ENCODE data around the gene SFN.

SFN gene

DNA sequence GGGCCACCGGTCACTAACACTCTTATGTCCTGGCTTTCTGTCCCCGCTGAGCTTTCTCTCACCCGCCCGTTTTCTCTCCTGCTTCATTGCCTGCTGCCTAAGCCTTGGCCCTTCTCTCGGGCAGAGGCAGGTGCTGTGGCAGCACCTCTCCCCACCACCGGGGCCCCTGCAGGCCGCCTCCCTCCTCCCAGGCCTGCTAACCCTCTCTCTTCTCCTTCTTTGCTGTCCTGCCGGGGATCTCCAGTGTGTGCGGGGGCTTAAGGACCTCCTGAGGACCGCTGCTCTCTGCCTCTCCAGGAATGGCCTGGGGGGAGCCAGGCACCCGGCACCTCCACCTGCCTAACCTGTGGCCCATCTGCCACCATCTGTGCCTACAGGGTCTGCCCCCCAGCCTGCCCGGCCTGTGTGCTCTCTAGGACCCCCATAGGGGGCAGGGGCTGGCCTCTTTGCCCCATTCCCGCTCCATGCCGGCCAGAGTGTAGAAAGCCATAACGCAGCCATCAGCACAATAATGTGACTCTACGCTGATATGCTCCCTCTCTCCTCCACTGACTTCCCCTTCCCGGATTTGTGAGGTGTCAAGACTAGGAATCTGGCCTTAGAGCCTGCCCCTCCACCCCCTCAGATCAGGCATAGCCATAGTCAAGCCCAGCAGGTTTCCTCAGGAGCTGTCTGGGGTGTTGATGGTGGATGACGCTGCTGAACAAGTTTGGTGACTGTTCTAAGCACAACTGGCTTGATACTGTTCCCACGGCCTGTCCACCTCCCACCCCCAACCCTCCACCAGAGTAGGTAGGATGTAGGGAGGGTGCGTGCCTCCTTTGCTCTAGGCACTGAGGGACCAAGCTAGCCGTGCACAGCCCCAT, 6.1 kb upstream of the SFN start:
- Histone ChIP-seq H3K4me1 (no peaks in the 10 kb centered on the region), H3K27me3 (no peaks in the 10 kb centered on the region), H3K27ac (no peak overlapping the region), H3K4me3 (no peak overlapping the region), H3K36me3 (peaks cover 29 to 66% (median 45%) of the 10 kb centered on the region in 3 donors), H3K9me3 (no peaks in the 10 kb centered on the region)
- intact Hi-C loops (cut with DNase I; ENCODE audit: low total_unique reads): no loop called here
- no peak for DNase-seq
- TF ChIP-seq, protein P1, sequence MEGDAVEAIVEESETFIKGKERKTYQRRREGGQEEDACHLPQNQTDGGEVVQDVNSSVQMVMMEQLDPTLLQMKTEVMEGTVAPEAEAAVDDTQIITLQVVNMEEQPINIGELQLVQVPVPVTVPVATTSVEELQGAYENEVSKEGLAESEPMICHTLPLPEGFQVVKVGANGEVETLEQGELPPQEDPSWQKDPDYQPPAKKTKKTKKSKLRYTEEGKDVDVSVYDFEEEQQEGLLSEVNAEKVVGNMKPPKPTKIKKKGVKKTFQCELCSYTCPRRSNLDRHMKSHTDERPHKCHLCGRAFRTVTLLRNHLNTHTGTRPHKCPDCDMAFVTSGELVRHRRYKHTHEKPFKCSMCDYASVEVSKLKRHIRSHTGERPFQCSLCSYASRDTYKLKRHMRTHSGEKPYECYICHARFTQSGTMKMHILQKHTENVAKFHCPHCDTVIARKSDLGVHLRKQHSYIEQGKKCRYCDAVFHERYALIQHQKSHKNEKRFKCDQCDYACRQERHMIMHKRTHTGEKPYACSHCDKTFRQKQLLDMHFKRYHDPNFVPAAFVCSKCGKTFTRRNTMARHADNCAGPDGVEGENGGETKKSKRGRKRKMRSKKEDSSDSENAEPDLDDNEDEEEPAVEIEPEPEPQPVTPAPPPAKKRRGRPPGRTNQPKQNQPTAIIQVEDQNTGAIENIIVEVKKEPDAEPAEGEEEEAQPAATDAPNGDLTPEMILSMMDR (IDR thresholded peaks at IDR 0.05): no peak

DNA sequence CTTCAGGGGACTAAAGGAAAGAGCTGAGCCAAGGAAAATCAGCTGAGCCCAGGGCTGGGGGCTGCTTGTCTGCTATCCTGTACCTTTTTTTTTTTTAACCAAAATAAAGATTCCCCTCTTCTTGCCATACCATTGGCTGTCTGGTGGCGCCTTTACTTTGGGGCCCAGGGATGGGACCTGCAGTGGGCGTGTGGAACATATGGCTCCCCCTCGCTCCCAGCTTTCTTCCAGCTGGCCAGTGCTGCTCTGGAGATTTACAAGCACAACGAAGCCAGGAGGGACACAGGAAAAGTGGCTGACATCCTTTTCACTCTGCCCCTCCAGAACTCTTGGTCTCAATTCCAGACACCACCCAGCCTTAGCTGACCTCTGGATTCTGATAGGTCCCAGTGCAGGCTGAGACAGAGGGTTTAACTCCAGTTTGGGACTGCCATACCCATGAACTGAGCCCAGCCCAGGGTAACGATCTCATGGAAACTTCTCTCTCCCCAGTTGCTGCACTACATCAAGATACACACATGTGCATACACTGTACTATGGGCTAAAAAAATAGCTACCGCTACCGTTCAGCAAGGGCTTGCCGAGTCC, 5.4 kb upstream of the SFN start:
- DNase-seq: no peak
- Histone ChIP-seq H3K36me3 (peaks cover 27 to 59% (median 38%) of the 10 kb centered on the region in 3 donors), H3K27ac (no peak overlapping the region), H3K27me3 (no peaks in the 10 kb centered on the region), H3K4me3 (no peak overlapping the region), H3K9me3 (no peaks in the 10 kb centered on the region), H3K4me1 (no peaks in the 10 kb centered on the region)
- intact Hi-C loops (cut with DNase I; ENCODE audit: low total_unique reads): no loop called here
- TF ChIP-seq, protein P1 (IDR thresholded peaks at IDR 0.05): no peak

DNA sequence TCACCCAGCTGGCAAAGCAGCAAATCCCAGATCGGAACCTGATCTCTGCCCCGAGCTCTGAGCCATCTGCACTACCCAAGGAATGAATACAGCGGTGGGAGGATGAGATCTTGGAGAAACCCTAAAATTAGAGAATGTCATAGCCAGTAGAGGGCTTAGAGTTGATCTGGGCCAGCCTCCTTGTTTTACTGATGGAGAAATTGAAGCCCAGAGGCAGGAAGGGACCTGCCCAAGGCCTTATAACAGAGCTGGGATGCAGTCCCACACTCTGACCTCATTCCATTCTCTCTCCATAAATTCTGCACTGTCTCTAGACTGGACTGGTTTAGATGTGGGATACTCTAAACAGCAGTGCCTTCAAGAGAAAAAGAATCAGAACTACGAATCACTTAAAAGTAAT, 4.8 kb upstream of the SFN start:
- TF ChIP-seq, protein P1 (IDR thresholded peaks at IDR 0.05): no peak
- Histone ChIP-seq H3K27ac (no peak overlapping the region), H3K36me3 (peaks cover 27 to 53% (median 33%) of the 10 kb centered on the region in 3 donors), H3K9me3 (no peaks in the 10 kb centered on the region), H3K27me3 (no peaks in the 10 kb centered on the region), H3K4me1 (peaks cover 0 to 3% (median 0%) of the 10 kb centered on the region in 4 donors), H3K4me3 (no peak overlapping the region)
- no peak for DNase-seq
- intact Hi-C loops (cut with DNase I; ENCODE audit: low total_unique reads): no loop called here

DNA sequence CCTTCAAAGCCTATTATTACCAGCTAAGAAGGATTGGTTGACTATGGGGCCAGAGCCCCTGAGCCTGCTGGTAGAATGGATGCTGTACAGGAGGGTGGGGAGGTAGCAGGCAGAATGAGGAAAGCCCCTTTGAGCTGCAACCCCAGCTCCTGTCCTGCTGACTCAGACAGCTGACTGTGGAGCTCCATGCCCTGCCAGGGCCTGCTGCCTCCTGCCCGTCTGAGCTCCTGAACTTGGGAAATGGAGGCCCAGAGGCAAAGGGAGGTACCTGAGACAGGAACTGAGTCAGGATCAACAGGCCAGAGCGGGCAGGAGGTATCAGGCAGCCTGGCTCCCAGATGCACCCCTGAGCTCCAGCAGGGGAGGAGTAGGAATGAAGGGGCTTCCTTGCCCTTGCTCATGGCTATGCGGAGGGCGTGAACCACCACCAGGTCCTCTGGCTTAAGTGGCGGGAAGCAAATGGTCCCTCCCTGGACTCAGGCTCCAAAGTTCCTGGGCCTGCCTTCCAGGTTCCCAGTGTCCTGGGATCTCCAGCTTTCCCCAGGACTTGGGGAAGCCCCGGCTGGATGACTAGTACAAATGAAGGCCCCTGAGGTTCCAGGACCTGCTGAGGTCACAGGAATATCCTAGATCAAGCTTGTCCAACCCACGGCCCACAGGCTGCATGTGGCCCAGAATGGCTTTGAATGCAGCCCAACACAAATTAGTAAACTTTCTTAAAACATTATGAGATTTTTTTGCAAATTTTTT, 3.9 kb upstream of the SFN start:
- DNase-seq: no peak
- no peak overlapping the region for H3K27ac ChIP-seq
- no peak overlapping the region for H3K4me3 ChIP-seq
- H3K36me3 ChIP-seq: peaks cover 20 to 44% (median 24%) of the 10 kb centered on the region in 3 donors
- peaks cover 0 to 8% (median 5%) of the 10 kb centered on the region in 4 donors for H3K4me1 ChIP-seq
- no peaks in the 10 kb centered on the region for H3K9me3 ChIP-seq
- H3K27me3 ChIP-seq: no peaks in the 10 kb centered on the region
- intact Hi-C loops (cut with DNase I; ENCODE audit: low total_unique reads): no loop called here
- TF ChIP-seq, protein P1 (IDR thresholded peaks at IDR 0.05): no peak

DNA sequence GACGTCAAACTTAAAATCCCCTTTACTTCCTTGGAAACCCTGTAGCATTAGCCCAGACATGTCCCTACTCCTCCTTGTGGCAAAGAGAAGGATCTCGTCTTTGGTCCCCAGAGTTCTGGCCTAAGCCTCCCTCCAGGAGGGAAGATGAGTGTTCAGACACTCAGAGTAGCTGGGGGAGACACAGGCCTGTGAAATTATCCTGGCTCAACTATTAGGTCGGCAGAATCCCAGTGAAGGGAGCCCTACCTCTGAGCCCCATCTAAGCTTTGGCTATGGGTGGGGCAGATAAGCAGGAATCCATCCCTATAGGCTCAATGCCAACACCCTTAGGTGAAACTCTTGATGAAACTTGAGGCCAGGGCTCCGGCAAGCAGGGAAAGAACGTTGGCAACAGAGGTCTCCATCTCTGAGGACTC, 1.7 kb upstream of the SFN start:
- peaks cover 4 to 21% (median 7%) of the 10 kb centered on the region in 3 donors for H3K36me3 ChIP-seq
- intact Hi-C loops (cut with DNase I; ENCODE audit: low total_unique reads): no loop called here
- no peaks in the 10 kb centered on the region for H3K9me3 ChIP-seq
- TF ChIP-seq, protein P1 (IDR thresholded peaks at IDR 0.05): no peak
- H3K4me3 ChIP-seq: no peak overlapping the region
- H3K27me3 ChIP-seq: no peaks in the 10 kb centered on the region
- DNase-seq: no peak
- H3K27ac ChIP-seq: no peak overlapping the region
- H3K4me1 ChIP-seq: peaks cover 0 to 22% (median 15%) of the 10 kb centered on the region in 4 donors

All from tibial artery (tissue), 4 donors.